ENCODE measurements around the gene ACTN2.

ACTN2 gene

DNA sequence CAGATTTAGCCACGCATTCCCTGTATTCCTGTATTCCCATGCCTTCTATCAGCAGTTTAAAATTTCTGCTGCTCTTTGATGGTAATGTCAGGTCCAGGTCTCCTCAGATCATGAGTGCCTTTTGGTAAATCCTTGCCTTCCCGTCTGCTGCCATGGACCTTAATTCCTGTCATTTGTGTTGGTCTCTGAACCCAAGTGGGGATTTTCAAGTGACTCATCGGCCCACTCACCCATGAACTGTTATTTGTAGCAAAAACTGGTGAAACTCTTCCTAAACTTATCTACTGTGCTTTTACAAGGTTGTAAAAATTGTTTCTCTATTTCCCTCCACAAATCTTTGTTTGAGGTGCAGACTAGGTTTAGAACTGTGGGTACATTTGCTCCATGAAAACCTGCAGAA lies 47.4 kb downstream of the ACTN2 start:
- Histone ChIP-seq H3K79me2 (ENCODE audit: insufficient read depth, low read length) (no peaks in the 10 kb centered on the region), H3K27me3 (ENCODE audit: insufficient read depth, low read length, poor library complexity, severe bottlenecking) (no peaks in the 10 kb centered on the region), H3K4me3 (ENCODE audit: low read length, poor library complexity, severe bottlenecking) (no peak overlapping the region), H3K9ac (ENCODE audit: low read depth, low read length, poor library complexity, severe bottlenecking) (no peak overlapping the region), H3K9me2 (replicated peaks; ENCODE audit: low read depth, low read length) (no peaks in the 10 kb centered on the region), H4K20me1 (ENCODE audit: insufficient read depth, low read length, poor library complexity, severe bottlenecking) (no peaks in the 10 kb centered on the region), H3F3A (ENCODE audit: low read depth) (no peaks in the 10 kb centered on the region), H3K4me2 (ENCODE audit: low read depth, low read length, poor library complexity, severe bottlenecking) (no peak overlapping the region), H3K9me3 (ENCODE audit: insufficient read depth, low read depth, low read length) (no peaks in the 10 kb centered on the region), H3K36me3 (ENCODE audit: insufficient read depth, low read length) (no peaks in the 10 kb centered on the region), H3K4me1 (ENCODE audit: insufficient read depth, low read length, poor library complexity, severe bottlenecking) (peaks cover 6% of the 10 kb centered on the region), H2AFZ (ENCODE audit: low read length) (no peak overlapping the region)
- TF ChIP-seq, protein P1, sequence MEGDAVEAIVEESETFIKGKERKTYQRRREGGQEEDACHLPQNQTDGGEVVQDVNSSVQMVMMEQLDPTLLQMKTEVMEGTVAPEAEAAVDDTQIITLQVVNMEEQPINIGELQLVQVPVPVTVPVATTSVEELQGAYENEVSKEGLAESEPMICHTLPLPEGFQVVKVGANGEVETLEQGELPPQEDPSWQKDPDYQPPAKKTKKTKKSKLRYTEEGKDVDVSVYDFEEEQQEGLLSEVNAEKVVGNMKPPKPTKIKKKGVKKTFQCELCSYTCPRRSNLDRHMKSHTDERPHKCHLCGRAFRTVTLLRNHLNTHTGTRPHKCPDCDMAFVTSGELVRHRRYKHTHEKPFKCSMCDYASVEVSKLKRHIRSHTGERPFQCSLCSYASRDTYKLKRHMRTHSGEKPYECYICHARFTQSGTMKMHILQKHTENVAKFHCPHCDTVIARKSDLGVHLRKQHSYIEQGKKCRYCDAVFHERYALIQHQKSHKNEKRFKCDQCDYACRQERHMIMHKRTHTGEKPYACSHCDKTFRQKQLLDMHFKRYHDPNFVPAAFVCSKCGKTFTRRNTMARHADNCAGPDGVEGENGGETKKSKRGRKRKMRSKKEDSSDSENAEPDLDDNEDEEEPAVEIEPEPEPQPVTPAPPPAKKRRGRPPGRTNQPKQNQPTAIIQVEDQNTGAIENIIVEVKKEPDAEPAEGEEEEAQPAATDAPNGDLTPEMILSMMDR (conservative IDR thresholded peaks at IDR 0.05; ENCODE audit: low read length): no peak
- TF ChIP-seq EZH2phosphoT487 (IDR thresholded peaks at IDR 0.05; ENCODE audit: borderline replicate concordance): no peak

DNA sequence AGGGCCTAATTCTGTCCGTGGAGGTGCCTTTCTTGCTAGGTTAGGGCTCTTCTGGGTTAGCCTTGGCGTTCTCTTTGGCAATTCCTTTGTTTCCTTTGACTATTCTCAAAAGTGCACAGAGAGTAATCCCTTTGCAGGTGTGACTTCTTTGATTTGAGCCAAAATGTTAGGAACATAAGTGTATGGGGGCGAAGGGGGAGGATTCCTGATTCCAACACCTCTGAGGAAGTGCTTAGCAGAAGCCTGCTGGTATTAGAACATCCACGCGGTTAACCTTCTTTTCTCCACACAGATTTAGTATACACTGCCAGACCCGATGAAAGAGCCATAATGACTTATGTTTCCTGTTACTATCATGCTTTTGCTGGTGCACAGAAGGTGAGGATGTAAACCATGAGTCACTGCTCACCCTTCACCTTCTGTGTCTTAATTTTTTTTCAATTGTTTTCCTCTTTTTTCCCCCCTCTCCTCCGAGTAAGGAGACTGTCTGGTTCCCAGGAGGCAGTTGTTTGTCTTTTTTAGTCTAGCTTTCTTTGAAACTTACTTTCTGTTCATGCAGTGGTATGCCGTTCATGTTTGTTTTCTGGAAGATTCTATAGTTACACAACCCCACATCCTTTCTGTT lies 48.0 kb downstream of the ACTN2 start:
- no peaks in the 10 kb centered on the region for H3K36me3 ChIP-seq (ENCODE audit: insufficient read depth, low read length)
- H3K9ac ChIP-seq (ENCODE audit: low read depth, low read length, poor library complexity, severe bottlenecking): no peak overlapping the region
- no peaks in the 10 kb centered on the region for H3F3A ChIP-seq (ENCODE audit: low read depth)
- no peaks in the 10 kb centered on the region for H3K9me3 ChIP-seq (ENCODE audit: insufficient read depth, low read depth, low read length)
- no peaks in the 10 kb centered on the region for H3K27me3 ChIP-seq (ENCODE audit: insufficient read depth, low read length, poor library complexity, severe bottlenecking)
- TF ChIP-seq, protein P1 (conservative IDR thresholded peaks at IDR 0.05; ENCODE audit: low read length): no peak
- TF ChIP-seq EZH2phosphoT487 (IDR thresholded peaks at IDR 0.05; ENCODE audit: borderline replicate concordance): no peak
- H4K20me1 ChIP-seq (ENCODE audit: insufficient read depth, low read length, poor library complexity, severe bottlenecking): no peaks in the 10 kb centered on the region
- no peak overlapping the region for H3K4me2 ChIP-seq (ENCODE audit: low read depth, low read length, poor library complexity, severe bottlenecking)
- no peaks in the 10 kb centered on the region for H3K9me2 ChIP-seq (replicated peaks; ENCODE audit: low read depth, low read length)
- peaks cover 6% of the 10 kb centered on the region for H3K4me1 ChIP-seq (ENCODE audit: insufficient read depth, low read length, poor library complexity, severe bottlenecking)
- H3K4me3 ChIP-seq (ENCODE audit: low read length, poor library complexity, severe bottlenecking): no peak overlapping the region
- H3K79me2 ChIP-seq (ENCODE audit: insufficient read depth, low read length): no peaks in the 10 kb centered on the region
- H2AFZ ChIP-seq (ENCODE audit: low read length): peak overlapping the region; percentile 48; the same call in 1 of the 2 replicates

DNA sequence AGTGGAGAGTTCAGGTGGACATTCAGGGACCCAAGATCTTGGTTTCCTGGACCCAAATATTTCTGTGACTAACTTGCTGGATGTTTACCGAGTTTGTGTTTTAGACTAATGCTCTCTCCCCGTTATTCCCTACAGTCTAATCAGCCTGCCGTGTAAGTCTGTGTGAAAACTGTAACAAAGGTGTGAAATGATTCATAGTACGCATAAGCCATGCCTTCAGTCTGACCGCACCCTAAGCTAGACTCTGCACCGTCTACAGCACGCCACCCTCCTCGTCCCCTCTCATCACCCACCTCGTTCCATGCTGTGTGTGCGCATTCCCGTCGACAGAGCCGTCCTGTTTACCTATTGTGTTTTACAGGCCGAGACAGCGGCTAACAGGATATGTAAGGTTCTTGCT lies 50.5 kb downstream of the ACTN2 start:
- H3K9ac ChIP-seq (ENCODE audit: low read depth, low read length, poor library complexity, severe bottlenecking): no peak overlapping the region
- no peaks in the 10 kb centered on the region for H3K27me3 ChIP-seq (ENCODE audit: insufficient read depth, low read length, poor library complexity, severe bottlenecking)
- H3K79me2 ChIP-seq (ENCODE audit: insufficient read depth, low read length): no peaks in the 10 kb centered on the region
- H3K36me3 ChIP-seq (ENCODE audit: insufficient read depth, low read length): no peaks in the 10 kb centered on the region
- H3K4me2 ChIP-seq (ENCODE audit: low read depth, low read length, poor library complexity, severe bottlenecking): no peak overlapping the region
- H3K9me3 ChIP-seq (ENCODE audit: insufficient read depth, low read depth, low read length): no peaks in the 10 kb centered on the region
- TF ChIP-seq, protein P1 (conservative IDR thresholded peaks at IDR 0.05; ENCODE audit: low read length): no peak
- TF ChIP-seq EZH2phosphoT487 (IDR thresholded peaks at IDR 0.05; ENCODE audit: borderline replicate concordance): no peak
- peaks cover 6% of the 10 kb centered on the region for H3K4me1 ChIP-seq (ENCODE audit: insufficient read depth, low read length, poor library complexity, severe bottlenecking)
- no peak overlapping the region for H3K4me3 ChIP-seq (ENCODE audit: low read length, poor library complexity, severe bottlenecking)
- H2AFZ ChIP-seq (ENCODE audit: low read length): no peak overlapping the region
- no peaks in the 10 kb centered on the region for H3K9me2 ChIP-seq (replicated peaks; ENCODE audit: low read depth, low read length)
- no peaks in the 10 kb centered on the region for H3F3A ChIP-seq (ENCODE audit: low read depth)
- no peaks in the 10 kb centered on the region for H4K20me1 ChIP-seq (ENCODE audit: insufficient read depth, low read length, poor library complexity, severe bottlenecking)

All from Loucy (cell line).